SIG-M5 (cell line): ENCODE data around the gene WHRN.

ENCODE experiments used
- DNase-seq: peaks from one replicate; lab custom pipeline; 2025; lab: John Stamatoyannopoulos, UW

WHRN gene

DNA sequence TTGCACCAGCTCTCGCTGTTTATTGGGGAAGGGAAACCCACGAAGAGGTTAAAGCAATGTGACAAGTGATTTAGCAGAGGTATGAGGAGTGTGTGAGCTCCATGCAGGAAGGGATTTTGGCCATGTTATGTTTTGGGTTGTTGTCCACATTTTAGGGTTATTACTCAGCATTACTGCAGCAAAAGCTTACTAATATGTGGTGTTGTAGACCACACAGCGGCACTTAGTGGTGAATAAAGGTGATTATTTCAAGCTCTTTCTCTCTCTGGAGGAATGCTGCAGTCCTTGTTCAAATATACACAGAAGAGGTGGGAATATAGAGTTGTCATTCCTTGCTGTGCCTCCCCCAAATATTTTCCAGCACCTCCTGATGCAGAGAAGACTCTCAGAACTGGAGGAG, 87.8 kb downstream of the WHRN start:
- no peak for DNase-seq

DNA sequence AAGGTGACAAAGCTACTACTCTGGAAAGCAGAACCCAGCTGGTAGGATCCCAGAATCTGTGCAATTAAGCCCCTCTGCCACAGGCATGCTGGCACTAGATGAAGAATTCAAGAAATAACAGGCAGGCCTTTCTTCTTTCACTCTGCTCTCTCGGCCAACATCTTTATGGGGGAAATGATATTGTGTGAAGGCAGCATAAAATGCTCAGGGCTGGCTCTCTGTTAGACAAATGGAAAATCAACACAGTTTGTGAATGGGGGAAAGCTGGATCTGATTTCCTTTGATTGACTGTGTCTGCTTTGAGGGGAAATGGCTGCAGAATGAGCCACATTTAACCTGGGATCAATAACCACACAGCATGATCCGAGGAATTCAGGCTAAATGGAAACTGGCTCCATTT, 88.4 kb downstream of the WHRN start:
- no peak for DNase-seq

DNA sequence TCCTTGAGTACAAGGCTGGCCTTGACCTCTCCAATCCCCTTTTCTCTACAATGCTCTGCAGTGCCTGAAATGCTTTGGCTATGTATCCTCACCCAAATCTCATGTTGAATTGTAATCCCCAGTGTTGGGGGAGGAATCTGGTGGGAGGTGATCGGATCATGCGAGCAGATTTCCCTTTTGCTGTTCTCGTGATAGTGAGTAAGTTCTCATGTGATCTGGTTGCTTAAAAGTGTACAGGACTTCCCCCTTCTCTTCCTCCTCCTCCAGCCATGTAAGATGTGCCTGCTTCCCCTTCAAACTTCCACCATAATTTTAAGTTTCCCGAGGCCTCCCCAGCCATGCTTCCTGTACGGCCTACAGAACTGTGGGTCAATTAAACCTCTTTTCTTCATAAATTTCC, 89.0 kb downstream of the WHRN start:
- DNase-seq = no peak

- DNase-seq = no peak
These were observed 90.9 kb downstream of the WHRN start for GRCh38 chr9:114414346-114414745.

DNA sequence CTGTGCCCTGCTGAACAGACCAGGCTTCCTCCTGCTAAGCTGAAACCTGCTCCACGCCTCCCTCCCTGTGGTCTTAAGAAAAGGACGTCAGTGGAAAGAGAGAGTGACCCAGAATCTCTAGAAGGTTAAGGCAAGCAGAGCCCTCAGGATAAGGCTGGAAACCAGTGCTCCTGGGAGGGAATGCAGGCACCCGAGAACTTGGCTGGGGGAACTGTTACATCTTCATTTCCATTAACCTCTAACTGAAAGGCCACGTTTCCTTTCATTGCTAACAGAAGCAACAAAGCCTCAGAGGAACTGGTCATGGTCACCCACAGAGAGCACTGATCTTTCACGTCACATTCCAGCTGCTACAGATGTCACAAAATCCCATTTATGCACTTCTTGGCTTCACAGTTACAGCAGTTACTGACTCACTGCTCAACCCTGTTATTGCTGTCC, 91.4 kb downstream of the WHRN start:
- DNase-seq = no peak

DNA sequence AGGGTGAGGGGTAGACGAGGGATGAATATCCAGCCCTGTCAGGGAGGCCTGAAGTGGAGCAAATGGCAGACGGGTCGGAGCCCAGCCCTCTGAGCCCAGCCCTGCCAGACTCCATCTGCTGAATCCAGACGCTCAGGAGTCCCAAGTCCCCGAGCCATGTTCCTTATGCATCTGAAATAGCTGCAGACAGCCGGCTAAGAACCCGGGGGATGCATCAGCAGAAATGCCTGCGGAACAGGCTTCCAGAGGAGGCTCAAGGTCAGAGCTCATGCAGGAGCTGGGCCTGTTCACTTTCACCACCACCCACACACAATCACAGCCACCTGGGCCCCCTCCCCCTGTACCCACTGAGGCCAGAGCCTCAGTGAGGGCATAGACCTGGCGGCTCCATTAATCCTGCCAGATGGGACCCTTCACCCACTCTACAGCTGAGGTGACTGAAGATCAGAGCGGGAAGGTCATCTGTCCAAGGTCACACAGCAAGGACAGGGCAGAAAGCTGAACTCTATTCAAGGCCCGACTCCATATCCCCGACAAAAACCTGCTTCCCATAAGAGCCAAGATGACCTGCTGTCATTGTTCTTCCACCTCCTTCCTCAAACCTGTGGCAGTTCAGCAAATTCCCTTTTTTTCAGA, 93.1 kb downstream of the WHRN start:
- no peak for DNase-seq

DNA sequence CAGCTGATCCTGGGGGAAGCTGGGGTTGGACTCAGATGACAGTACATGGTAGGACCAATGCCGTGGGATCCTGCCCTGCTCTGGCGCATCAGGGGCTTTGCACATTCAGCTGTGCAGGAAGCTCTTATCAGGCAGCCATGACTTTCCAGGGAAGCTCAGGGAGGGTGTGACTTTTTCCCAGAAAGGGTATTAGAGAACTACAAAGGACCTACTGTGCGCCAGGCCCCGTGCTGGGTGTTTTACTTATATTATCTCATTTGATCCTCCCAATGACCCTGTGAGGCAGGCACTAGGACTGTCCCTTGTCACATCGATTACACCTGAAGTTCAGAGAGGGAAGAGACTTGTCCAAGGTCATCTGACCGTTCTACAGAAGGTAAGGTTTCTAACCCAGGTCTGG, 93.8 kb downstream of the WHRN start:
- DNase-seq = no peak

DNA sequence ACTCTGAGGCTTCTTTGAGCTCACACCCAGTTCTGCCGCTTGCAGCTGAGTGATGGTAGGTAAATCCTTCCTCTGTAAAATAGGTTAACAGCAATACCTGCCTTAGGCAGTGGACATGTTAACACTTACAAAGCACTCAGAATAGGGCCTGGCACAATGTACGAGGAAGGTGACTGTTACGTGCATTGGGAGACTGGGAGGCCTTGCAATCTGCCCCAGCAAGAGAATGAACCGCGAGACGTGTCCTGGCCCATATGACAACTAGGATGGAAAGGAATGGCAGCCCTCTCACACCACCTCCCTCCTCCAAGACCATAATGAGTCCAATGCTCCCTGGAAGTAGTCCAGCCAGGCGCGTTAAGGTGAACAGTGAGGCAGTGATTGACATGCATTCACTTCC, 94.4 kb downstream of the WHRN start:
- no peak for DNase-seq

DNA sequence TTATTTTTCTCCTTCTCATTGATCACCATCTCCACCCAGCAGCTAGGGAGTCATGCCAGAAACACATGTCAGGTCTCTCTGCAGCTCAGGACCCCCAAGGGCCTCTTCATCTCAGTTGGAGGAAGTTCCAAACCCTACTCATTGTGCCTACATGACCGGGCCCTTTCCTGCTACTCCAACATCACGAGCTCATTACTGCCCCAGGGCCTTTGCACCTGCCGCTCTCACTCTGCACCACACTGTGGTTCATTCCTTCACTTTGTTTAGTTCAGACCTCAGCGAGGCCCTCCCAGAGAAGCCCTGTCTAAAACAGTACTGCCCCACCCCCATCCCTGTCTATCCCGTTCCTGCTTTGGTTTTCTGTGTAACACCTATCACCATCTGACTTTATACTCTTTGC, 95.4 kb downstream of the WHRN start:
- no peak for DNase-seq

- DNase-seq = no peak
These were observed 96.0 kb downstream of the WHRN start for GRCh38 chr9:114409103-114409780.

- no peak for DNase-seq
These were observed 96.6 kb downstream of the WHRN start for GRCh38 chr9:114408645-114409044.

GRCh38 chr9:114407889-114408288, 97.4 kb downstream of the WHRN start:
- DNase-seq = no peak

DNA sequence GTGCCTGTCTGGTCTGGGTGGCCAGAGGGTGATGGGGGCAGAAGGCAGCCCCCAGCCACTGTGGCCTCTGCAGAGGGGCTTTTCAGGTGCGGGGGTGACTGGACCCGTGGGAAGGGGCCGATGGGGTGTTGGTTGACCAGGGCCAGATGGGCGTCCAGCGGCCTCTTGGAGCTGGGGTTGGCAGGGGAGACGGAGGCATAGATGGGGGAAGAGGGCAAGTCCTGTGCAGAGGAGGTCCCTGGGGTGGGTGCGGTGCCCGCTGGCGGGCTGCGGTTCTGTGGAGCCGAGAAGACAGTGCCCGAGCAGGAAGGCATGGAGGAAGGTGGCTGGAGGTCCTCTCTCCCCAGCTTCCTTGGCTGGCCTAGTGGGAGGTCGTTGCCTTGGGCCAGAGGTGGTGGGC, 98.8 kb downstream of the WHRN start:
- no peak for DNase-seq

GRCh38 chr9:114405294-114406034, 99.8 kb downstream of the WHRN start:
- no peak for DNase-seq

- no peak for DNase-seq
These were observed 100.7 kb downstream of the WHRN start for GRCh38 chr9:114404531-114404930.

GRCh38 chr9:114403153-114403756, 102.0 kb downstream of the WHRN start:
- DNase-seq = no peak

DNA sequence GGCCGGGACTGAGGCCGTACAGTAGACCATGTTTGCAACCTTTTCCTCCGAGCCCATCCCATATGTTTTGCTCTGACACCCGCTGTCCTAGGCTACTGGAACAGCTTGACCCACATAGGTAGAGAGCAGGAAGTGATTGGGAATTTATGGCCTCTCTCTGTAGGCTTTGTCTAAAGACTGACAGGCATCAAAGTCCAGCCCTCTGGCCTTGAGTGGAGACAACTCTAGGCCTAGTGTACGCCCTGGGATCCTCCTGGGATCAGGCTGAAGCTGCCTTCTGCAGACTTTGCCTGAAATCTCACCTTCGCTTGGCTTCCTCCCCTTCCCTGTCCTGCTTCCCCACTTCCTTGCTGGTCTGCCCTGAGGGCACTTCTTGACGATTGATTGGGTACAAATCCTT, 103.9 kb downstream of the WHRN start:
- DNase-seq = no peak

DNA sequence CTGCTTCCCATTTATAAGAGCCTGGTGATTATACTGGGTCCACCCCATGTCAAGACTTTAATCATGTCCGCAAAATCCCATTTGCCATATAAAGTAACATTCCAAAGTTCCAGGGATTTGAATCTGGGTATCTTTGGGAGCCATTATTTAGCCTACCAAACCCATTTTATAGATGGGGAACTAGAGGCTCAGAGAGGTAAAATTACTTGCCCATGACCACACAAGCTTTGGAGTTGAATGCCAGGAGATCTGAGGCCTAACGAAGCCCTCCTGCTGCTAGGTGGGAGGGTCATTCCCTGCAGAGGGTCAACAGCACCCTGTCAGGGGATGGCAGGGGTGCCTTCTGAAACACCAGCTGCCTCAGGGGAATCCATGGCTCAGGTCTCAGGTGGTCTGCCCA, 104.5 kb downstream of the WHRN start:
- DNase-seq = no peak

- DNase-seq = no peak
These were observed 105.1 kb downstream of the WHRN start for GRCh38 chr9:114400219-114400618.

GRCh38 chr9:114399381-114399780, 105.9 kb downstream of the WHRN start:
- no peak for DNase-seq

DNA sequence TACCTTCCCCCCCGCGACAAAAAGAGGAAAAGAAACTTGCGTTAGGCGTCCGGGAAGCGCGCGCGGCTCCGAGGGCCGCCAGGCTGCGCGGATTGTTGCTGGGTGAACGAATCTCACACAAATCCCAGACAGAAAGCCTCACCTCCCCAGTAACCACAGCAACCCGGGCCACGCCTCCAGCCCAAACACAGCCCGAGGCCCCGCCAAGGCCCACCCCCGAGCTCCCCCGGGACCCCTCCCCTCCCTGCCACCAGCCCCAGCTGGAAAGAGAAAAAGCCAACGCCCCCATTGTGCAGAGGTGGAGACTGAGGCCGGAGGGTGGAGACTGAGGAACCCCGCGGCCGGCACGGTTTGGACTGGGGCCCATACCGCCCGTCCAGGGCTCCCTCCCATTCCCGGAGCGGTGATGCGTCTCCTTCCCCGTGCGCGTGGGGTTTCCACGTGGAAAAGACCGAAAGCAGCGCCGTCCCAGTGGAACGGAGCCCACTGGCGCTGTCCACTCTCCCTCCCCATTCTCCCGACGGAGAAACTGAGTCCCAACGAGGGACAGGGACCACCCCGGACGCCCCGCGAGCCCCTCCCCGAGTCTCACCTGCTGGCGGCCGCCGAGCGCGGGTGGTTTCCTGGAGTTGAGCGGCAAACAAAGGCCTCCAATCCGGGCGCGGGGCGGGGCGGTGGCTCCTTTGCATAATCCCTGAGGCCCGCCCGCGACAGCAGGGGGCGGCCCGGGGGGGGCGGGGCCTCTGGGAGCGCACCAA, 107.2 kb downstream of the WHRN start:
- DNase-seq = peak; percentile 76

- no peak for DNase-seq
These were observed 107.9 kb downstream of the WHRN start for GRCh38 chr9:114397219-114397847.
